ACC112 (cell line): Measurements from ENCODE around the gene PRKN.

Experiments used
- H2AFZ ChIP-seq: fragments of 200-600 bp; sonication (generic); one replicate; pipeline ENCODE4 v1.6.0; 2017; ENCODE audit warnings: antibody characterized with exemption, low read length; ENCODE audit not compliant: unreplicated experiment
- H3K27ac ChIP-seq: fragments of 200-600 bp; sonication (generic); 2 replicates; pipeline ENCODE4 v1.5.1; 2014; ENCODE audit warnings: low read depth, mild to moderate bottlenecking, antibody characterized with exemption, low read length, moderate library complexity
- H3K27me3 ChIP-seq: fragments of 200-600 bp; sonication (generic); 2 replicates; pipeline ENCODE4 v1.6.1; 2014; ENCODE audit warnings: mild to moderate bottlenecking, antibody characterized with exemption, low read length, moderate library complexity, mixed read lengths; ENCODE audit not compliant: insufficient read depth
- H3K36me3 ChIP-seq: fragments of 200-600 bp; sonication (generic); 2 replicates; pipeline ENCODE4 v1.6.1; 2016; ENCODE audit warnings: mild to moderate bottlenecking, antibody characterized with exemption, low read length, moderate library complexity, mixed read lengths; ENCODE audit not compliant: insufficient read depth
- H3K4me1 ChIP-seq: fragments of 200-600 bp; sonication (generic); one replicate; pipeline ENCODE4 v1.6.1; 2016; ENCODE audit warnings: low read length, mixed read lengths; ENCODE audit not compliant: insufficient read depth, unreplicated experiment, control insufficient read depth
- H3K4me3 ChIP-seq: fragments of 200-600 bp; sonication (generic); 2 replicates; pipeline ENCODE4 v1.5.1; 2014; ENCODE audit warnings: mild to moderate bottlenecking, low read depth, low read length
- H3K79me2 ChIP-seq: fragments of 200-600 bp; sonication (generic); one replicate; pipeline ENCODE4 v1.6.0; 2016; ENCODE audit warnings: low read length; ENCODE audit not compliant: control insufficient read depth, unreplicated experiment, insufficient read depth

The PRKN gene

DNA sequence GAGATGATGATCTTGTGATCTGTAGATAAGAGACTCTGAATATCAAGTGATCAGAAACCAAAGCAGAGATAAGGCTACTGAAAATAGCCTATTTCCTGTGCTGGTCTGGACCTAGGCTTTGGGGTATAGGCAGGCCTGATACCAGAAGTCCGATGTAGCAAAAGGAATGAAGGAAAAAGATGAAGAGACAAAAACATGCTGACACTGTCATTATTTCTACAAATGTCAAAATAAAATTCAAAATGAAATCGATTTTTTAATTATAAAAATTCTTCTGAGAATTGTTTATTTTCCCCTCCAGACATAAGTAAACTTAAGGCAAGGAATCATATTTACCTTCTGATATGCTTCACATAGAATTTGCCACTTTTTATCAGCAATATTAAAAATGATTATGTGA is 252.8 kb downstream of the PRKN start:
- Histone ChIP-seq H3K4me3 (no peak overlapping the region), H3K27me3 (no peaks in the 10 kb centered on the region), H3K27ac (no peak overlapping the region), H3K4me1 (no peaks in the 10 kb centered on the region), H3K36me3 (no peaks in the 10 kb centered on the region), H2AFZ (no peak overlapping the region), H3K79me2 (no peaks in the 10 kb centered on the region)

GRCh38 chr6:162471842-162472241 is 255.7 kb downstream of the PRKN start:
- no peak overlapping the region for H2AFZ ChIP-seq
- H3K27ac ChIP-seq, result no peak overlapping the region
- no peaks in the 10 kb centered on the region for H3K36me3 ChIP-seq
- no peaks in the 10 kb centered on the region for H3K27me3 ChIP-seq
- H3K4me3 ChIP-seq, result no peak overlapping the region
- no peaks in the 10 kb centered on the region for H3K79me2 ChIP-seq
- no peaks in the 10 kb centered on the region for H3K4me1 ChIP-seq

- H3K36me3 ChIP-seq, result no peaks in the 10 kb centered on the region
- H3K27ac ChIP-seq, result no peak overlapping the region
- H2AFZ ChIP-seq, result no peak overlapping the region
- H3K4me1 ChIP-seq, result no peaks in the 10 kb centered on the region
- H3K27me3 ChIP-seq, result no peaks in the 10 kb centered on the region
- H3K4me3 ChIP-seq, result no peak overlapping the region
- no peaks in the 10 kb centered on the region for H3K79me2 ChIP-seq
Observed at GRCh38 chr6:162468326-162468725, 259.2 kb downstream of the PRKN start.

DNA sequence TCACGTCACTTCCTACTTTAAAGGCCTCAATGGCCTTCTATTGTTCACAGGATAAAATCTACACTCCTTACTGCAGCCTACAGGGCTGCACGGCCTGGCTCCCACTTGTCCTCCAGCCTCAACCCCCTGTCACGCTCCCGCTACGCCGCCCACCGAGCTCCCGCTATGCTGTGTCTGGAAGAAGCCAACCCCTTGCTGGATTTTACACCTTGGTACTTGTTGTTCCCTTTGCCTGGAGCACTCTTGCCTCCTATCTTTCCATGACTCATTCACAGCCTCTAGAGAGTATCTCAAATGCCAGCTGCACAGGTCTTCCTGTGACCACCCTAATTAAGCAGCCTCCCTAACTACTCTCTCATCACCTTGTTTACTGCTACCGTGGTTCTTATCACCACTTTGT is 259.9 kb downstream of the PRKN start:
- no peak overlapping the region for H2AFZ ChIP-seq
- no peaks in the 10 kb centered on the region for H3K36me3 ChIP-seq
- H3K27me3 ChIP-seq, result no peaks in the 10 kb centered on the region
- no peaks in the 10 kb centered on the region for H3K79me2 ChIP-seq
- H3K4me1 ChIP-seq, result no peaks in the 10 kb centered on the region
- H3K27ac ChIP-seq, result no peak overlapping the region
- H3K4me3 ChIP-seq, result no peak overlapping the region

DNA sequence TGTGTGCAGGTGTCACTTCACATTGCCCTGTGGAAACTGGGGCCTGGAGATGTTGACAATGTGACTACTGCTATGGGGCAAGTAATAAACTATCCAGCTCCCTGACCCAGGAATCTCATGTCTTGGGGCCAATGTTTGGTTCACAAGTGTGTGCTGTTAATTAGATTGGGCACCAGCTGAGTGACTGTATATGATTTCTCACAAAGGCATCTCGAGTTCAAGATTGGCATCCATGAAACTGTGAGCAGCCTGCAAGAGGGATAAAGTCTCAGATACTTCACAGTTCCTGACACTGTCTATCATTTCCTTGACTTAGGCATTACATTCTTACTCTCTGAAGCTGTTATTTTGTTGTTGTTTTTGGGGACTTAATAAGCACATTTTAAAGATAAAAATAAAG is 264.0 kb downstream of the PRKN start:
- Histone ChIP-seq H3K27me3 (no peaks in the 10 kb centered on the region), H2AFZ (no peak overlapping the region), H3K4me1 (no peaks in the 10 kb centered on the region), H3K36me3 (no peaks in the 10 kb centered on the region), H3K4me3 (no peak overlapping the region), H3K79me2 (no peaks in the 10 kb centered on the region), H3K27ac (no peak overlapping the region)

DNA sequence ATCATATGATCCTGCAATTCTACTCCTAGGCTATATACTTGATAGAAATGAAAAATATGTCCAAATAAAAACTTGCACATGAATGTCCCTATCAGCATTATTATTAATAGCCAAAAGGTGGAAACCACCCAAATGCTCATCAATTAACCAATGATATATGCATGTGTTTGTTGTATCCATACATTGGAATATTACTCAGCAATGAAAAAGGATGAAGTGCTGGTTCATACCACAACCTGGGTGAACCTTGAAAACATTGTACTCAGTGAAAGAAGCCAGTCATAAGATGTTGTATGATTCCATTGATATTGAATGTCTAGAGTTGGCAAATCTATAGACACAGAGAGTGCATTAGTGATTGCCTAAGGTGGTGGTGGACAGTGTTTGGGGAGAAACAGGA is 267.6 kb downstream of the PRKN start:
- no peak overlapping the region for H3K27ac ChIP-seq
- no peaks in the 10 kb centered on the region for H3K36me3 ChIP-seq
- no peaks in the 10 kb centered on the region for H3K79me2 ChIP-seq
- H3K27me3 ChIP-seq, result no peaks in the 10 kb centered on the region
- no peak overlapping the region for H3K4me3 ChIP-seq
- H2AFZ ChIP-seq, result no peak overlapping the region
- no peaks in the 10 kb centered on the region for H3K4me1 ChIP-seq

DNA sequence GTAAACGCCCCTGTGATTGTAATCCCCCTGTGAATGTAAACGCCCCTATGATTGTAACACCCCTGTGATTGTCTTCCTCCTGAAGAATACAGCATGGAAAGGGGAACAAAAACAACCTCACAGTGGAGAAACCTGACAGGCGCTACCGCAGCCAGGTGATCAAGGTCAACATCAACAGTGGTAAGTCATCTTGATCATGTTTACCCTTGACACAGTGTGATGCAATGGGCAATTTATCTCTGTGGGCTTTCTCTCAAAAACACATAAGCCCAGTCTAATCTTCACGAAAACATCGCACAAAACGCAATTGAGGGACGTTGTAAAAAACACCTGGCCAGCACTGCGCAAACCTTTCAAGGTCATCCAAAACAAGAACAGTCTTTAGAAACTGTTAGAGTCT is 277.2 kb downstream of the PRKN start:
- Histone ChIP-seq H2AFZ (no peak overlapping the region), H3K4me1 (no peaks in the 10 kb centered on the region), H3K36me3 (no peaks in the 10 kb centered on the region), H3K79me2 (no peaks in the 10 kb centered on the region), H3K27ac (no peak overlapping the region), H3K4me3 (no peak overlapping the region), H3K27me3 (no peaks in the 10 kb centered on the region)

- no peaks in the 10 kb centered on the region for H3K4me1 ChIP-seq
- H2AFZ ChIP-seq, result no peak overlapping the region
- H3K27me3 ChIP-seq, result no peaks in the 10 kb centered on the region
- H3K27ac ChIP-seq, result no peak overlapping the region
- no peak overlapping the region for H3K4me3 ChIP-seq
- H3K79me2 ChIP-seq, result no peaks in the 10 kb centered on the region
- H3K36me3 ChIP-seq, result no peaks in the 10 kb centered on the region
Observed at GRCh38 chr6:162448294-162448693, 279.3 kb downstream of the PRKN start.

- Histone ChIP-seq H3K4me1 (no peaks in the 10 kb centered on the region), H3K4me3 (no peak overlapping the region), H3K36me3 (no peaks in the 10 kb centered on the region), H3K27ac (no peak overlapping the region), H3K27me3 (no peaks in the 10 kb centered on the region), H3K79me2 (no peaks in the 10 kb centered on the region), H2AFZ (no peak overlapping the region)
Observed at GRCh38 chr6:162443101-162443500, 284.5 kb downstream of the PRKN start.

- H3K27ac ChIP-seq, result no peak overlapping the region
- no peak overlapping the region for H3K4me3 ChIP-seq
- no peaks in the 10 kb centered on the region for H3K79me2 ChIP-seq
- no peaks in the 10 kb centered on the region for H3K4me1 ChIP-seq
- H2AFZ ChIP-seq, result no peak overlapping the region
- no peaks in the 10 kb centered on the region for H3K36me3 ChIP-seq
- H3K27me3 ChIP-seq, result no peaks in the 10 kb centered on the region
Observed at GRCh38 chr6:162442687-162443086, 284.9 kb downstream of the PRKN start.

GRCh38 chr6:162441991-162442390 is 285.6 kb downstream of the PRKN start:
- H3K36me3 ChIP-seq, result no peaks in the 10 kb centered on the region
- H3K27me3 ChIP-seq, result no peaks in the 10 kb centered on the region
- H3K79me2 ChIP-seq, result no peaks in the 10 kb centered on the region
- no peak overlapping the region for H3K4me3 ChIP-seq
- no peak overlapping the region for H2AFZ ChIP-seq
- no peak overlapping the region for H3K27ac ChIP-seq
- no peaks in the 10 kb centered on the region for H3K4me1 ChIP-seq

GRCh38 chr6:162438980-162439379 is 288.6 kb downstream of the PRKN start:
- Histone ChIP-seq H3K36me3 (no peaks in the 10 kb centered on the region), H3K27me3 (no peaks in the 10 kb centered on the region), H3K27ac (no peak overlapping the region), H2AFZ (no peak overlapping the region), H3K79me2 (no peaks in the 10 kb centered on the region), H3K4me3 (no peak overlapping the region), H3K4me1 (no peaks in the 10 kb centered on the region)
